Nucleus accumbens (tissue), 56 donors: Measurements from ENCODE around the gene RDH5.

Experiments
- DNase-seq, 56 donors: peaks; one replicate each; lab custom pipeline; 2025; lab: John Stamatoyannopoulos, UW

Gene RDH5, protein sequence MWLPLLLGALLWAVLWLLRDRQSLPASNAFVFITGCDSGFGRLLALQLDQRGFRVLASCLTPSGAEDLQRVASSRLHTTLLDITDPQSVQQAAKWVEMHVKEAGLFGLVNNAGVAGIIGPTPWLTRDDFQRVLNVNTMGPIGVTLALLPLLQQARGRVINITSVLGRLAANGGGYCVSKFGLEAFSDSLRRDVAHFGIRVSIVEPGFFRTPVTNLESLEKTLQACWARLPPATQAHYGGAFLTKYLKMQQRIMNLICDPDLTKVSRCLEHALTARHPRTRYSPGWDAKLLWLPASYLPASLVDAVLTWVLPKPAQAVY

DNA sequence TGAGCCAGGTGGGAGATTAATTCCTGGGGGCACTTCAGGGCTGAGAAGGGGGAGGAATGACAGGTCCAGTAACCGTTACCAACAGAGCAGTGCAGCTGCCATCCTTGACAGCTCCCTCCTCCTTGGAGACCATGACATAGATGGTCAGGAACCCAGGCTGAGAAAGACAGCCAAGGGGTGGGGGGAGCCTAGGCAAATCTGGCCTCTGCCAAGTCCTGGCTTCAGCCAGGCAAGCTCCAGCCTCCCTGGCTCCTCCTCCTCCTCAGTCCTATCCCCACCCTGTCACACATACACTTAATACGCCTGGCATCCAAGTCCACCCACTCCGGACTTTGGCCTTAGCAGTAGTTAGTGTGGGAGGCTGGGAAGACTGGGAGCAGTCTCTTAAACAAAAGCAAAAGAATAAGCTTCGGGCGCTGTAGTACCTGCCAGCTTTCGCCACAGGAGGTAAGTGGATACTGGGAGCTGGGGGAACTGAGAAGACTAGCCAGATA, at the start of gene RDH5:
Gene RDH5, plus strand, starts transcription at position 323 of the 494 bp plus-strand sequence. CDS start 792 bp downstream, outside the sequence.
- peak in 11 of 56 donors; percentile 11 to 39 (median 23) for DNase-seq

DNA sequence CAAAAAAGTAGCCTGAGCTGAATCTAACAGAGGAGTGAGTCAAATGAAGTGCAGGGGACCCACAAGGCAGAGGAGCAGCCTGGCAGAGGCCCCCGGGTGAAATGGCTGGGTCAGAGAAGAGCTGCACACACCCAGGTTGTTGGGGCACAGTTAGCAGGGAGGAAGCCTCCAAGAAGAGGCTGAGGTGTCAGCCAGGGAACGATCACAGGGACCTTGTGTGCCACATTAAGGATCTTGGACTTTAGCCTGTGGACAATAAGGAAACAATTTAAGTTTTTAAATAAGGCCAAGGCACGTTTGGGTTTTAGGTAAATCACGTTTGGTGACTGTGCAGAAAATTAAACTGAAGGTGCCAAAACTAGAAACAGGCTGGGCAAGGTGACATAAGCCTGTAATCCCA, 48.4 kb upstream of the RDH5 start:
- no peak for DNase-seq

DNA sequence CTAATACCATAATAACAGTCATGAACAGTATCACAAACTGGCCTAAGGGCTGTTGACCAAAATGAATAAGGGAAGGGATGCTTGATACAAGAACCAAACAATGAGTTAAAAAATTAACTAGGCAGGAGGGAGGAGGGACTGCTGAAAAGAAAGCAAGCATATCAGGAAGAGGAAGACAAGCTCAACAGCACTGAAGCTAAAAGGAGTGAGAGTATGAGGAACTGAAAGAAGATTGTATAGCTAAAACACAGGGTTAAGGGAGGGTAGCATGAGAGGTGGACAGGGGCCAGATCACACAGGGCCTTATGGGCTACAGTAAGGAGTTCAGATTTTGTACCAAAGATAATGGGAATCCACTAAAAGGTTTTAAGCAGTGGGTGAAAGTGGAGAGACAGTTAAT, 46.6 kb upstream of the RDH5 start:
- no peak for DNase-seq

DNA sequence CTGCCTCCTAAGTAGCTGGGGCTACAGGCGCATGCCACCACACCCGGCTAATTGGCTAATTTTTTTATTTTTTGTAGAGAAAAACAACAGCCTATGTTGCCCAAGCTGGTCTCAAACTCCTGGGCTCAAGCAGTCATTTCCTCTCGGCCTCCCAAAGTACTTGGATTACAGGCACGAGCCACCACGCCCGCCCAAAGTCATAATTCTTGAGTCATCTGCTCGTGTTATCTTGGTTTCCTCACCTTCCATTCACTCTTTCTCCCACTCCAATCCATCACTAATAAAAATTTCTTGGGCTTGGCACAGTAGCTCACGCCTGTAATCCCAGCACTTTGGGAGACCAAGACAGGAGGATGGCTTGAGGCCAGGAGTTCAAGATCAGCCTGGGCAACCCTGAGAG, 44.5 kb upstream of the RDH5 start:
- DNase-seq = no peak

DNA sequence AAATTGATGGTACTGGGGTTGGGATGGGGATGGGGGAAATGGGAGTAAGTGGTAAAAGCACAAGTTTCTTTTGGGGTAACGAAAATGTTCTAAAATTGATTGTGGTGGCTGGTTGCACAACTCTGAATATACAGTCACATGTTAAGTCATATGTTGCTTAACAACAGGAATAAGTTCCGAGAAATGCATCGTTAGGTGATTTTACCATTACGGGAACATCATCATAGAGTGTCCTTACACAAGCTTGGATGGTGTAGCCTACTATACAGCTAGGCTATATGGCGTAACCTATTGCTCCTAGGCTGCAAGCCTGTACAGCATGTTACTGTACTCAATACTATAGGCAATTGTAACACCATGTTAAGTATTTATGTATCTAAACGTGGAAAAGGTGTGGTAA, 43.5 kb upstream of the RDH5 start:
- DNase-seq = no peak

DNA sequence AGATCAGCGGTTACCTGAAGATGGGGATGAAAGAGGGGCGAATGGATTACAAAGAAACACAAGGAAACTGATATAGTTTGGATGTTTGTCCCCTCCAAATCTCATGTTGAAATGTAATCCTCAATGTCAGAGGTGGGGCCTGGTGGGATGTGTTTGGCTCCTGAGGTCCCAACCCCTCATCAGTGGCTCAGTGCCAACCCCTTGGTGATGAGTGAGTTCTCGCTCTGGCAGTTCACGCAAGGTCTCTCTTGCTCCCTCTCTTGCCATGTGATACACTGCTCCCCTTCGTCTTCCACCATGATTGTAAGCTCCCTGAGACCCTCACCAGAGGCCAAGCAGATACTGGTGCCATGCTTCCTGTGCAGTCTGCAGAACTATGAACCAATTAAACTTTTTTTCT, 40.5 kb upstream of the RDH5 start:
- no peak for DNase-seq

DNA sequence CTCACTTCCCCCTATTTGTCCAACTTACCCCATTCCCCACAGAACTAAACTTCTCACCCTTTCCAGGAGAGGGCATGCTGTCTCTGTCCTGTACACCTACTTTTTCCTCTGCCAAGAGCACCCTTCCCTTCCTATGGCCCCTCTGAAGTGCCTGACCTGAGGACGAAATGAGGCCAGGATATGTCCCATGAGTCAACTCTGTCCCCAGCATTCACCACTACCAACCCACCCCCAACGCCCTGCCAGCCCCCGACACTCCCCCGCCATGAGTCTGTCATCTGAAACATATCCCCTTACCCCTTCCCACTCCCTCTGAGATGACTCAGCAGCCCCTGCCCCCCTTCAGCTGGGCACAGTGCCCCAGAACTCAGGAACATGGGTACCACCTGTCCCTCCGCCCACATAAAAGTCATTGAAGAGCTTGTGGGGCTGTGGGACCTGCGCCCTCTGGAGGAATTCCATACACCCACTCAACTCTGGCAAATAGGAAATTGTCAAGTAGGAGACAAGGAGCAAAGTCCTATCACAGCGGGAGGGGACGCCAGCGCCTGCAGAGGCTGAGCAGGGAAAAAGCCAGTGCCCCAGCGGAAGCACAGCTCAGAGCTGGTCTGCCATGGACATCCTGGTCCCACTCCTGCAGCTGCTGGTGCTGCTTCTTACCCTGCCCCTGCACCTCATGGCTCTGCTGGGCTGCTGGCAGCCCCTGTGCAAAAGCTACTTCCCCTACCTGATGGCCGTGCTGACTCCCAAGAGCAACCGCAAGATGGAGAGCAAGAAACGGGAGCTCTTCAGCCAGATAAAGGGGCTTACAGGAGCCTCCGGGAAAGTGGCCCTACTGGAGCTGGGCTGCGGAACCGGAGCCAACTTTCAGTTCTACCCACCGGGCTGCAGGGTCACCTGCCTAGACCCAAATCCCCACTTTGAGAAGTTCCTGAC, 38.8 kb upstream of the RDH5 start:
- DNase-seq = peak in 14 of 56 donors; percentile 1 to 52 (median 21)

DNA sequence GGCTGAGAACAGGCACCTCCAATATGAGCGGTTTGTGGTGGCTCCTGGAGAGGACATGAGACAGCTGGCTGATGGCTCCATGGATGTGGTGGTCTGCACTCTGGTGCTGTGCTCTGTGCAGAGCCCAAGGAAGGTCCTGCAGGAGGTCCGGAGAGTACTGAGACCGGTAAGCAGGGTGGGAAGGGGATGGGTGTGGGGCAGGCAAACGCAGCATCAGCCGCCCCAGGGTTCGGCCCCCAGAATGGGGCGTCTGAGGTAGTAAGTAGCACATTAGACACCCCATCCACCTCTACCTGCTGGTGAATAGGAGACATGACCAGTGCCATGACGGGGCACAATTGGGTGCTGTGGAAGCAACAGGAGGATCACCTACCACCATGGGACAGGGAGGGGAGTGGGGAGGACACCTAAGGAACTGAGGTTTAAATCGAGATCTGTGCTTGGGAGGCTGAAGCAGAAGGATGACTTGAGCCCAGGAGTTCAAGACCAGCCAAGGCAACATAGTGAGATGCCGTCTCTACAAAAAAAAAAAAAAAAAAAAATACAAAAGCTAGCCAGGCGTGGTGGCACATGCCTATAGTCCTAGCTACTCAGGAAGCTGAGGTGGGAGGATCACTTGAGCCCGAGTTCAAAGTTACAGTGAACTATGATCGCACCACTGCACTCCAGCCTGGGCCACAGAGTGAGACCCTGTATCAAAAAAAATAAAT, 38.0 kb upstream of the RDH5 start:
- DNase-seq = no peak

DNA sequence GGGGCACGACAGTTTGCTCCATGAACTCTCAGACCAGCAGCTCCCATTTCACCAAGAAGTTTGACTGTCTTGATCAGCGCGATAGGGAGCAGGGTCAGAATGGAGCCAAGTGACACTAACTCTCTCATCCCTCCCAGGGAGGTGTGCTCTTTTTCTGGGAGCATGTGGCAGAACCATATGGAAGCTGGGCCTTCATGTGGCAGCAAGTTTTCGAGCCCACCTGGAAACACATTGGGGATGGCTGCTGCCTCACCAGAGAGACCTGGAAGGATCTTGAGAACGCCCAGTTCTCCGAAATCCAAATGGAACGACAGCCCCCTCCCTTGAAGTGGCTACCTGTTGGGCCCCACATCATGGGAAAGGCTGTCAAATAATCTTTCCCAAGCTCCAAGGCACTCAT, 36.5 kb upstream of the RDH5 start:
- DNase-seq = no peak

DNA sequence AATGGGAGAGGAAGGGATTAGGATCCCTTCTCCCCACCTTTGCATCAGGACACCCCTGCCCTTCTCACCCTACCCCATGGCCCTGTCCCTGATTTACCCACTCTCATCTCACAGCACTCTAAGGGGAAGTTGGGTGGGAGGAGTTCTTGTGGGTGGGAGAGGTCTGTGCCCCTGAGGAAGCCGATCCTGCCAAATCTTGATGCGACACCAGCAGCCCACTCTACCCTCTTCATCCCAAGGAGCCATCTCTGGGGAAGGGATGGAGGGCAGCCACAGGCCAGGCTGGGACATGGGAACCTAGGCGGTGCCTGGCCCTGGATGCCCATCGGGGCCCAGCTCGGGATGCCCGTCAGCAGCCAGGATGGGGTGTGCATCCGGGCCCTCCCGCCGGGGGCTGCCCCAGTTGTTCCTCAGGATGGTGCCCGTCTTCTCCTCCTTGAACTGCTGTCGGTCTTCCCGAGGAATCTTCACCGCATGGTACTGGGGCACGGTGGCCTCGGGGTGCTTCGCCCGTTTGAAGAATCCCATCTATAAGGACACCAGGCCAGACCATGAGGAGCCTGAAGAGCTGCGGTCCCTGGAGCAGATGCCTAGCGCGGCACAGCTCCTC, 35.3 kb upstream of the RDH5 start:
- no peak for DNase-seq

DNA sequence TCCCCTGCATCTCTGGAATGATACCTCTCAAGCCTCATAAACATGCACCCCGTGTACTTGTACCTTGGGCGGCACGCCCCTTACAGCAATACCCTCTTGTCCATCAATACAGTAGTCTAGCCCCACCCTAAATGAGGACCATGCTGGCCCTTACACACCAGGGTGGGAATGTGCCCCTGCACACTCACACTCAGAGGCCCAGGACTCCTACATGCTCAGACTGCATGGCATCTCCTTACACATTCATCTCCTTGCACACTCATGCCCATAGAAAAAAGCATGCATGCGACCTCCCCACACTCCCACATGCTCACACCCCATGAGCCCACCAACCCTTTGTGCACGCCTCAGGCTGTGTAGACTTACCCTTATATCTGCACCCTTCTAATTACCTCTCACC, 34.5 kb upstream of the RDH5 start:
- no peak for DNase-seq

DNA sequence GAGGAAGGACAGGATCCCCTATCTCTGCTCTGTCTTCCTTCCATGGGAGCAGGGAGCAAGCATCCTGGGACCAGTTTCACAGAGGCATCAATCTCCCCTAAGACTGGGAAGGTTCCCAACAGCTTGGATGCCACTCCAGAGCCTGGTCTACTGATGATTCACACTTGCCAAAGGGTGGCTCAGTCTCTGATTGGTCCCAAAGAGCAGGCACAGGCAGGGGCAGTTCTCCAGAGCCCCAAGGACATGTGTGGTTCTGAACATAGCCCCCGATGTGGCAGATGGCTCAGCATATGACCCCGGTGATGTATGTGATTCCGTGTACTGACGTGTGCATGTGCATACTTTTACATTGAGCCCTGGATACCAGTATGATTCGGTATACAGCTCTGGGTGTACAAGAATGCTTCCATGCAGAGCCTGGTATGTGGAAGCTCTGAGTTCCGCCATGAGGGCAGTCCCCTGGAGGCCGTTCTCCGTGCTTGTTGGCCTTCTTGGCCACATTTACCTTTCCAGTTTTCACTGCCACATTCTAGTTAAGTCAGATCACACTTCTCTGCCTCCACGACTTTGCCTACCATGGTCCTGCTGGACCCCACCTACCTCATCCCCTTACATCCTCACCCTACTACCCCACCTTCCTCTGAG, 33.7 kb upstream of the RDH5 start:
- DNase-seq = no peak

DNA sequence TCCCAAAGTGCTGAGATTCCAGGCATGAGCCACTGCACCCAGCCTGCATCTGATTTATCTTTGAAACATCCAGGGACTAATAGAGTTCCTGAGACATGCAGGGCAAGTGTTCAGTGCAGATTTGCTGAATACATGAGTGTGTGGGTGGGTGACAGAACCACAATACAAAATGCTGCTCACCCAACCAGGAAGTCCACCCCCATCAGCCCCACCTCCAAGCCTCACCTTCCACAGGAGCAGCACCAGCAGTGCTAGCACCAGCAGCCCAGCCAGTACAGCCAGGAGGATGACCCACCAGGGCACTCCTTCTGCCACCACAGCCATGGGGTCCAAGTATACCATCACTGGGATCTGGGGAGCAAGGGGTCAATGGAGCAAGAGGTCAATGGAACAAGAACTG, 32.4 kb upstream of the RDH5 start:
- peak in 3 of 56 donors; percentile 3 to 12 (median 9) for DNase-seq

DNA sequence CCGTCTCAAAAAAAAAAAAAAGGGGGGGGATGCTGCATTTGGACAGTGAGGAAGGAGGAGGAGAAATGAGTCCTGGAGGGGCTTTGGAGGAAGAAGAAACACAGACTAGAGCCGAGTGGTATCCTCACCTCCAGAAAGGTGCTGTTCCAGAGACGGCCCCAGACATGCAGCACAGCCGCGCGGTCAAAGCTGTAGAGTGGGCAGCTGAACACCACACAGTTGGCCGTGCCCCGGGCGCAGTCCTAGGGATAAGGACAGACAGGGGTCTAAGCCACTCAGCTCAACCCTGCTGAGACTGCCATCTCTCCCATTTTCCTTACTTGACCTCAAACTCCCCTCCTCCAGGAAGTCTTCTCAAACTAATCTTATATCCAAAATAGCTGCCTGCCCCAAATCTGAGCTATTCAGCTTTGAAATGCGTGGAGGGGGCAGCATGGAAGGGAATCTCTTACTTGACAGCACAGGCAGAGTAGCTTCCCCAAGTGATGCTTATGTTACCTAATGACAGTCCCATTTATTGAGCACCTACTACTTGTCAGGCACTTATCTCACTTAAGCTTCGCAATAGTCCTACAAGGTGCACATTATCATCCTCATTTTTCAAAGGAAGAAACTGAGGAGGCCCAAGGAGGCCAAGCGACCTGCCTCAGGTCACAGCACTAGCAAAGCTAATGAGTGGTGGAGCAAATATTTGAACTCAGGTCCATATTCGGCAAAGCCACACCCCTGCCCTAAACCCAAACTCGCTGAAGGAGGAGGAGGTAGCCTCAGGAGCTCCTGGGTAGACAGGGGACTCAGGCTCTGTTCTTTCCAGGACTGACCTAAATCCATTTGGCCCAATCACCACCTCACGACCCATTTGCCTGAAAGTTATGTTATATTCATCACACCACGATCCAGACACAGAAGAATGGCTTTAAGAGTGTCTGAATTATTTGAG, 31.2 kb upstream of the RDH5 start:
- DNase-seq = no peak

DNA sequence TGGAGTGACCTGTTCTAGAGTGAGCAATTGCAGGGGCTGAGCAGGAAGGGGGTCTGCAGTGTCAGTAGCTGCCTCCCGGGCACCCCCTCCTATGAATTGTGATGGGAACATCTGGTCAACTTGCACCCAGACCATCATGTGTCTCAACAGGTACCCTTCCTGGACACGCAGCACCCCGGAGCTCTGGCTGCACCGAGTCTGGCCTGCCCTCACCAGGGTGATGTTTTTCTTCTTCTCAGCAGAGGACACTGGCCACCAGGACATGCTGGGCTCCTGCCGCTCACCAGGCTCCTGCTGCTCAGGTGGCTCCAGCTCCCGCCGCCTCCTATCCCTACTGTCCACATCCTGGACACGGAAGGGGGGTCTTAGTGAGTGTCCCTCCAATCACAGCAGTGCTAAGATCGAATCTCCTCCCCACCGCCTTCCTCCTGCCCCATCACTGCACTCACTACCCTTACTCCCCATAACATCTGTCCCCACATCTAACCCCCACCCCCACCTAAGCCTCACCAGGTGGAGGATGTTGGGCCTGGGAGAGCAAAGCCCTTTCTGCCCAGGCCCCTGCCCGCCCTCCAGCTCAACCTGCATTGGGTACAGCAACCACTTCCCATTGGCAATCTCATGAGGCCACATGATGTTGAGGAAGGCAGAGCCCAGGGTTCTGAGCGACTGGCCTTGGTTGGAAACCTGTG, 27.4 kb upstream of the RDH5 start:
- DNase-seq = no peak

DNA sequence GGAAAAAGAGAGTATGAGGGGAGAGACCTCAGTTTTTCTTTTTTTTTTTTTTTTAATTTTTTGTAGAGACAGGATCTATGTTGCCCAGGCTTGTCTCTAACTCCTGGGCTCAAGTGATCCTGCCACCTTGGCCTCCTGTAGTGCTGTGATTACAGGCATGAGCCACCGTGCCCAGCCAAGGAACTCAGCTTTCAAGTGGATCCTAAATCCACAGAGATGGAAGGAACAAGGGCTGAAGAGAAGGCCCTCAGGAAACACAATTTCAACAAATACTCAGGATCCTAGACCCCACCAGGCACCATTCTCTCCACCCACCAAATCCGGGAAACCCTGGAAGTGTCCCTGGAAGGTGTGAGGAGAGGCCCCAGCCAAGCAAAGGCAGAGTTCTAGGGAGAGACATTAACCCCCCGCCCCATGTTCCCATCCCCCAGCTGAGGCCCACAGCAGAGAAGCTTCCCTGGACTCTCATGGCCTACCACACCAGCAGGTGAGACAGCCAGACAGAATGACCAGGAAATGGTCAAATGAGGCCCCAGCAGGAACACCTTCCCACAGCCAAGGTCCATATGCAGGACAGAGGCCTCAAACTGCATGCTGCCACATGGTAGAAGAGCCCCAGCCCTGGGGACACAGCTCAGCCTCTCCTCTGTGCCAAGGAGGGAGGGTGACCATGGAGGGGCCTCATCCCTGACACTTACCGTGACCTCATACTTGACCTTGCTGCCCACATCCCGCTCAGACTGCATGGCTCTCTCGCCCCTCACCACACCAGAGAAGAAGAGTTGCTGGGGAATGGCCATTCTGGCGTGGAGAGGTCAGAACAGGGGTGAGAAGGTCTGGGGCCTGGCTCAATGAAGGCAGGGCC, 26.6 kb upstream of the RDH5 start:
- no peak for DNase-seq

DNA sequence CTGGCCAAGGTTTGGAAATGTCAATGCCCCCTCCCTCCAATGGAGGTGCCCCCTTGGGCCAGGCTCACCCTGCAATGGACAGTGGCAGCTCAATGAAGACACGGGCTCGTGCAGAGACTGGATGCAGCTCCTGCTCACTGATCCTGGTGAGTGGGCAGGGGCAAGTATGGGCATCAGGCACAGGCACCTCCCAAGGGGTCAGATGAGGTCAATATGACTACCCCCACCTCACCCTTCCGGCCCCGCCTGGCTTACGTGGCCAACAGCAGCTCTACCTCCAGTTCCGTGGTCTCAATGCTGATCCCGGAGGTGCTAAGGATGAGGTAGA, 26.0 kb upstream of the RDH5 start:
- DNase-seq = no peak
